AG04449 (cell line): ENCODE data around the gene ARHGAP32.

Experiments
- CTCF ChIA-PET: fragments of 350-600 bp; formaldehyde crosslinking; extraction: SDS; loops from one replicate; lab custom pipeline; 2021; ENCODE audit warnings: antibody characterized with exemption; lab: Yijun Ruan, JAX
- POLR2A ChIA-PET: fragments of 400-600, 350-600 bp; formaldehyde crosslinking; extraction: SDS; loops from one replicate; lab custom pipeline; 2020; ENCODE audit warnings: antibody characterized with exemption, inconsistent platforms; lab: Yijun Ruan, JAX
- DNase-seq: peaks from one replicate; pipeline ENCODE4 v3.0.0-alpha.2; 2010; ENCODE audit warnings: low read depth, low spot score
- H3K4me3 ChIP-seq: 2 replicates; pipeline ENCODE4 v1.5.1; 2011; ENCODE audit warnings: low read depth, mild to moderate bottlenecking, control low read depth, low read length
- TF ChIP-seq, protein P1 (sequence below): IDR thresholded peaks from one replicate; pipeline ENCODE4 v1.5.1; 2011; ENCODE audit warnings: mild to moderate bottlenecking, moderate library complexity, low read length, control low read depth, inconsistent platforms; ENCODE audit not compliant: insufficient read depth; ENCODE audit errors: missing control alignments

ARHGAP32 gene

DNA sequence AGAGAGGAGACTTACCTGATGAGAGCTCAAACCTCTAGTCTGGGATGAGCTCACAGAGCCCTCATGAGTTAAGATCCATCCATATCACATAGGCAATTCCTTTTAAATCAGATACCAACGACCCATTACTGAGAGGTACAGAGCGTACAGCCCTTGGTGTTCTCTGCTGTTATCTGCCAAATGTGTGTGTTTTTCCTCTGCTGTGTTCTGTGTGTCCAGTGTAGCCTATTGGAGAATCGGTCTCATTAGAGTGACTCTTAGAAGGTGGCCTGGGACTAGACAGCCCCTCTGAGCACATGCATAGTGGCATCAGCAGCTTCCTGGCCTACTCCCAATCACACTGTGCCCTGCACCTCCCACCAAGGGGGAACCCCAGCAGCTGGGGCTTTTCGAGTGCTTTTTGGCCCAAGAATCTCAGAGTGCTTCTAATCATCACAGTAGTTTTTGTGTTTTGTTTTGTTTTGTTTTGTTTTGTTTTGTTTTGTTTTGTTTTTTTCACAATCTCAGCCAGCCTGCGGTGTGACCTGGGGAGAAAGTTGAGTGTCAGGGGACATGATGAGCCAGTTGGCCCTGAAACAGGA, 274.9 kb downstream of the ARHGAP32 start:
- TF ChIP-seq, protein P1, sequence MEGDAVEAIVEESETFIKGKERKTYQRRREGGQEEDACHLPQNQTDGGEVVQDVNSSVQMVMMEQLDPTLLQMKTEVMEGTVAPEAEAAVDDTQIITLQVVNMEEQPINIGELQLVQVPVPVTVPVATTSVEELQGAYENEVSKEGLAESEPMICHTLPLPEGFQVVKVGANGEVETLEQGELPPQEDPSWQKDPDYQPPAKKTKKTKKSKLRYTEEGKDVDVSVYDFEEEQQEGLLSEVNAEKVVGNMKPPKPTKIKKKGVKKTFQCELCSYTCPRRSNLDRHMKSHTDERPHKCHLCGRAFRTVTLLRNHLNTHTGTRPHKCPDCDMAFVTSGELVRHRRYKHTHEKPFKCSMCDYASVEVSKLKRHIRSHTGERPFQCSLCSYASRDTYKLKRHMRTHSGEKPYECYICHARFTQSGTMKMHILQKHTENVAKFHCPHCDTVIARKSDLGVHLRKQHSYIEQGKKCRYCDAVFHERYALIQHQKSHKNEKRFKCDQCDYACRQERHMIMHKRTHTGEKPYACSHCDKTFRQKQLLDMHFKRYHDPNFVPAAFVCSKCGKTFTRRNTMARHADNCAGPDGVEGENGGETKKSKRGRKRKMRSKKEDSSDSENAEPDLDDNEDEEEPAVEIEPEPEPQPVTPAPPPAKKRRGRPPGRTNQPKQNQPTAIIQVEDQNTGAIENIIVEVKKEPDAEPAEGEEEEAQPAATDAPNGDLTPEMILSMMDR = no peak
- H3K4me3 ChIP-seq = no peak overlapping the region
- ChIA-PET CTCF (interaction anchor here (0.8 to 3.8 kb wide), 3 partner anchors 10 to 39 kb away, joined by 3 to 20 read pairs (median 5); no protein-coding TSS in a partner anchor), POLR2A (no interaction called here)
- no peak for DNase-seq

DNA sequence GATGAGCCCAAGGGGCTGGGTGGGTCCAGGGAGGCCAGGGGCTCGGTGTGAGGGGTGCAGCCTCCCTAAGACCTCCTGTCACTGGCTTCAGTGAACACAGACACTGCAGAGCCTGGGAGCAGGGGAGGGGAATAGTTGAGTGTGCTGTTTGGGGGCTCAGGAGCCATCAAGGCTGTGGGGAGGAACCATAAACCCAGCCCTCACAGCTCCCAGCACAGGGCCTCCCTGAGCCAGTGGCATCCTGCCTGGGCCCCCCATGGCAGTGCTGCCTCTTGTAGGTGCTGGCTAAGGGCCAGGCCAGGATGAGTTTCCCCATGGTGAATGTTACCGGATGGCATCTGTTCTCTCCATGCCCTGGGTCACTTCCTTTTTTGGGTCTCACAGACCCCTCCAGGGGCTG, 275.4 kb downstream of the ARHGAP32 start:
- H3K4me3 ChIP-seq = no peak overlapping the region
- ChIA-PET CTCF (interaction anchor here (0.8 to 3.8 kb wide), 3 partner anchors 10 to 39 kb away, joined by 3 to 20 read pairs (median 5); no protein-coding TSS in a partner anchor), POLR2A (no interaction called here)
- TF ChIP-seq, protein P1 = no peak
- no peak for DNase-seq

DNA sequence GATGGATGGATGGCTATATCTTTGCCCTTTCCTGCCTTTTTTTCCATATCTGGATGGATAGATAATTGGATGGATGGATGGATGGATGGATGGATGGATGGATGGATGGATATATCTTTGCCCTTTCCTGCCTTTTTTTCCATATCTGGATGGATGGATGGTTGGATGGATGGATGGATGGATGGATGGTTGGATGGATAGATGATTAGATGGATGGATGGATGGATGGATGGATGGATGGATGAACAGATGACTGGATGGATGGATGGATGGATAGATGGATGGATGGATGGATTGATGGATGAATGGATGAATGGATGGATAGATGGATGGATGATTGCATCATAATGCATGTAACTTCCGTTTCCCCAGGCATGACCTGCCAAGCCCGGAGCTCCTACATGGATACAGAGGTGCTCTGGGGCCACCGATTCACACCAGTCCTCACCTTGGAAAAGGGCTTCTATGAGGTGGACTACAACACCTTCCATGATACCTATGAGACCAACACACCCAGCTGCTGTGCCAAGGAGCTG, 276.0 kb downstream of the ARHGAP32 start:
- CTCF ChIA-PET = interaction anchor here (1.3 to 3.8 kb wide), 2 partner anchors 9 to 40 kb away, joined by 5 to 20 read pairs; no protein-coding TSS in a partner anchor
- POLR2A ChIA-PET = no interaction called here

DNA sequence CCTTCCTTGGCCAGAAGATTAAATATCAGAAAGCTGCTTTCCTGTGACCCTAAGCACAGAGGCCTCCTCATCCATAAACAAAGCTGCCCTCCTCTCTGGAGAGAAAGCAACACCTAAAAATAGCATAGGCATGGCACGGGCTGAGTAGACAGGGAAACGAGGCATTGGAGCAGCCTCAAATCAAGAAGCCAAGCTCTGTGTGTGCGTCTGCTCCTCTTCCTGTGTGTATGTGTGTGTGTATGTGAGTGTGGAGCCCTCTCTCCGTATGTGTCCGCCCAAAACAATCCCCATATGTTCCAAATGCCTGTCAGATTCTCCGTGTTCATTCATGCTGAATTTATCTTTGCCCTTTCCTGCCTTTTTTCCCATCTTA, 277.0 kb downstream of the ARHGAP32 start:
- DNase-seq = no peak
- ChIA-PET POLR2A (no interaction called here), CTCF (interaction anchor here (1.2 kb wide), 1 partner anchor 9 kb away, joined by 7 read pairs; no protein-coding TSS in a partner anchor)
- TF ChIP-seq, protein P1 = no peak
- H3K4me3 ChIP-seq = no peak overlapping the region

More for the DNA sequence above, 276.0 kb downstream of the ARHGAP32 start:
- TF ChIP-seq, protein P1 = no peak
- no peak for DNase-seq
- H3K4me3 ChIP-seq = no peak overlapping the region
